Body of pancreas (tissue), 4 donors: ENCODE results near the gene SEC14L1.

Experiments
- CTCF ChIP-seq, 7 experiments: fragments of 450-650 bp in 4 of 7; fragments of 200-600 bp in 3 of 7; sonication (generic) in 3 of 7; IDR thresholded peaks; one replicate each; pipeline ENCODE4 v1.5.1; 2016 to 2019; ENCODE audit warnings: antibody characterized with exemption in 7 of 7
- POLR2A ChIP-seq, 3 donors: fragments of 450-650 bp; IDR thresholded peaks; one replicate each; pipeline ENCODE4 v1.6.1; 2016; ENCODE audit warnings: antibody characterized with exemption in 3 of 3, mild to moderate bottlenecking in 2 of 3

DNA sequence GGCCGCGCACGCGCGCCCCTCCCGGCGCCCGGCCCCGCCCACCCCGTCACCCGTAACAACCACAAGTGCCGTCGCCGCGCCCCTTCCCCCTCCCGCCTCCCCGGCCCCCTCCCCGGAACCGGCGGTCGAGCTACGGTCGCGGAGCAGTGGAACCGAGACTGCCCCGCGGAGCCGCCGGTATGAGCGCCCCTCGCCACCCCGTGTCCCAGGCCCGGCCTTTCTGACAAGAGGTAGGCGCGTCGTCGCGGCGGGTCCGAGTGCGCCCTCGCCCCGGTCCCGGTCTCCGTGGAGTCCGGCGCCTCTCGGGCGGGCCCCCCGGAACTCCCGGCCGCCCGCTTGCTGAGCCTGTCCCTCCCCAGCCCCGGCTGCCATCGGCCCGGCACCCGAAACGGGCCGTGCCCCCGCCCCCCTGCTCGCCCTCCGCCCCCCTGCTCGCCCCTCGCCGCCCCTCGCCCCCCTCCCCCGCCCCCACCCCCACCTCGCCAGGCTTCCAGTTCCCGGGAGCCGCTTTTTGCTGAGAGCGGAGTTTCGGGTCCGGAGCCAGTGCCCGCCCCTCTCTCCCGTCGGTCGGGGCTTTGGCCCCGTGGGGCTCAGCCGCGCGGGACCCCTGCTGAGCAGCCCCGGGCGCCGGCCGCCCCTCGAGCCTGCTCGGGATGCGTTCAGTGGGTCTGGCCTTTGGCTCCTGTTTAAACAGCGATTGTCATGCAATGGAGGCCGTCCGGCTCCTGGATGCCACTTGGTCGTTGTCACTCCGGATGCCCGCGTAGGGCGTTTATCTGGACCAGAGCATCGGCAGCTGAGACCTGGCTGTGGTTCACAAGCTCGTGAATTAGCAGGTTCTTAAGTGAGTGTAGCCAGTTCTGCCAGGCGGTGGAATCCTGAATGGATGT lies at the start of gene SEC14L1:
- TF ChIP-seq CTCF (IDR thresholded peaks at IDR 0.05) (no peak), POLR2A (IDR thresholded peaks at IDR 0.05) (no peak)
